ENCODE data around the gene IZUMO4. TPM values are rescaled to one million over a fixed set of nuclear protein-coding genes. Genes with fewer than 3 reads are reported as not detected.

The IZUMO4 gene
- total RNA-seq, 2 experiments from 2014 or later, result 17.4 to 17.9 TPM

- Histone ChIP-seq H3K27me3 (ENCODE audit: control insufficient read depth in 1 of 2, insufficient read depth in 2 of 2, low read length in 2 of 2) (no peaks in the 10 kb centered on the region), H3K4me1 (ENCODE audit: insufficient read depth, low read length) (peaks cover 11% of the 10 kb centered on the region), H3K27ac (ENCODE audit: low read depth in 1 of 2, low read length in 2 of 2) (no peak overlapping the region), H3K36me3 (ENCODE audit: insufficient read depth, low read length) (peaks cover 92% of the 10 kb centered on the region), H3K9me3 (ENCODE audit: control insufficient read depth in 1 of 2, insufficient read depth in 1 of 2, low read length in 2 of 2) (no peaks in the 10 kb centered on the region), H3K4me3 (ENCODE audit: low read length) (no peak overlapping the region)
- DNase-seq, result no peak
- H3K27me3 Mint-ChIP-seq, result no peaks in the 10 kb centered on the region
- H3K27ac Mint-ChIP-seq, result no peak overlapping the region
- ChIA-PET CTCF (no interaction called here), POLR2A (no interaction called here)
- H3K9me3 Mint-ChIP-seq, result no peaks in the 10 kb centered on the region
- ATAC-seq (ENCODE audit: poor library complexity), result no peak
- TF ChIP-seq CTCF (IDR thresholded peaks at IDR 0.05), result no peak
- intact Hi-C loops (cut with DNase I, micrococcal nuclease), result no loop called here
- no peaks in the 10 kb centered on the region for H3K4me1 Mint-ChIP-seq (ENCODE audit: low read depth)
- no peak overlapping the region for H3K4me3 Mint-ChIP-seq
- H3K36me3 Mint-ChIP-seq (ENCODE audit: low read depth), result peaks cover 60% of the 10 kb centered on the region
Measured at GRCh38 chr19:2115911-2116426, 19.3 kb downstream of the IZUMO4 start.

- Mint-ChIP-seq H3K4me3 (no peak overlapping the region), H3K36me3 (ENCODE audit: low read depth) (peaks cover 66% of the 10 kb centered on the region), H3K9me3 (no peaks in the 10 kb centered on the region), H3K27me3 (no peaks in the 10 kb centered on the region), H3K4me1 (ENCODE audit: low read depth) (no peaks in the 10 kb centered on the region), H3K27ac (no peak overlapping the region)
- peaks cover 92% of the 10 kb centered on the region for H3K36me3 ChIP-seq (ENCODE audit: insufficient read depth, low read length)
- POLR2A ChIA-PET, result no interaction called here
- peaks cover 11% of the 10 kb centered on the region for H3K4me1 ChIP-seq (ENCODE audit: insufficient read depth, low read length)
- H3K27ac ChIP-seq (ENCODE audit: low read depth in 1 of 2, low read length in 2 of 2), result no peak overlapping the region
- intact Hi-C loops (cut with DNase I, micrococcal nuclease), result no loop called here
- no peak for DNase-seq
- H3K9me3 ChIP-seq (ENCODE audit: control insufficient read depth in 1 of 2, insufficient read depth in 1 of 2, low read length in 2 of 2), result no peaks in the 10 kb centered on the region
- no peak overlapping the region for H3K4me3 ChIP-seq (ENCODE audit: low read length)
- CTCF ChIA-PET, result no interaction called here
- no peak for TF ChIP-seq CTCF (IDR thresholded peaks at IDR 0.05)
- no peaks in the 10 kb centered on the region for H3K27me3 ChIP-seq (ENCODE audit: control insufficient read depth in 1 of 2, insufficient read depth in 2 of 2, low read length in 2 of 2)
- ATAC-seq (ENCODE audit: poor library complexity), result no peak
Measured at GRCh38 chr19:2116507-2116906, 19.8 kb downstream of the IZUMO4 start.

- H3K4me1 ChIP-seq (ENCODE audit: insufficient read depth, low read length), result peaks cover 7% of the 10 kb centered on the region
- peaks cover 92% of the 10 kb centered on the region for H3K36me3 ChIP-seq (ENCODE audit: insufficient read depth, low read length)
- Mint-ChIP-seq H3K27me3 (no peaks in the 10 kb centered on the region), H3K4me3 (no peak overlapping the region), H3K9me3 (no peaks in the 10 kb centered on the region), H3K4me1 (ENCODE audit: low read depth) (no peaks in the 10 kb centered on the region), H3K27ac (no peak overlapping the region), H3K36me3 (ENCODE audit: low read depth) (peaks cover 63% of the 10 kb centered on the region)
- ChIA-PET POLR2A (no interaction called here), CTCF (no interaction called here)
- no peak for TF ChIP-seq CTCF (IDR thresholded peaks at IDR 0.05)
- no peak for ATAC-seq (ENCODE audit: poor library complexity)
- intact Hi-C loops (cut with DNase I, micrococcal nuclease), result no loop called here
- no peak overlapping the region for H3K4me3 ChIP-seq (ENCODE audit: low read length)
- DNase-seq, result no peak
- no peaks in the 10 kb centered on the region for H3K27me3 ChIP-seq (ENCODE audit: control insufficient read depth in 1 of 2, insufficient read depth in 2 of 2, low read length in 2 of 2)
- no peak overlapping the region for H3K27ac ChIP-seq (ENCODE audit: low read depth in 1 of 2, low read length in 2 of 2)
- no peaks in the 10 kb centered on the region for H3K9me3 ChIP-seq (ENCODE audit: control insufficient read depth in 1 of 2, insufficient read depth in 1 of 2, low read length in 2 of 2)
Measured at GRCh38 chr19:2117215-2117960, 20.7 kb downstream of the IZUMO4 start.
